Adrenal gland (tissue), 12 donors: ENCODE measurements around the gene FAH. TPM values are rescaled to one million over a fixed set of nuclear protein-coding genes. Genes with fewer than 3 reads are reported as not detected.

ENCODE experiments used
- DNase-seq, 7 donors: peaks; one replicate each; pipeline ENCODE4 v3.0.0-alpha.2; 2019 to 2020
- H3K27ac ChIP-seq, 5 donors: fragments of 200-600 bp; sonication (generic) in 4 of 5; 1 replicate in 3 of 5; 2 replicates in 2 of 5; pipeline versions ENCODE4 v1.5.1 to v1.8.0; 2016 to 2020; ENCODE audit warnings: mild to moderate bottlenecking in 1 of 5
- H3K27me3 ChIP-seq: fragments of 200-600 bp; 2 replicates; pipeline ENCODE4 v1.8.0; 2021
- H3K36me3 ChIP-seq, 2 donors: fragments of 200-600 bp; replicated peaks in 1 of 2; 1 replicate in 1 of 2; 2 replicates in 1 of 2; pipeline versions ENCODE4 v1.5.1 to v1.8.0; 2018 to 2022
- H3K4me1 ChIP-seq, 2 donors: fragments of 200-600 bp; replicated peaks in 1 of 2; 1 replicate in 1 of 2; 2 replicates in 1 of 2; pipeline versions ENCODE4 v1.5.1 to v1.8.0; 2018 to 2021
- H3K4me3 ChIP-seq, 4 donors: fragments of 200-600 bp; sonication (generic) in 3 of 4; one replicate each; pipeline ENCODE4 v1.5.1; 2016 to 2018
- H3K9me3 ChIP-seq, 3 donors: fragments of 200-600 bp; sonication (generic) in 1 of 3; replicated peaks in 1 of 3; 1 replicate in 2 of 3; 2 replicates in 1 of 3; pipeline versions ENCODE4 v1.5.1 to v1.8.0; 2016 to 2021
- CTCF ChIP-seq, 6 experiments: fragments of 450-650 bp in 4 of 6; fragments of 200-600 bp in 2 of 6; sonication (generic) in 1 of 6; IDR thresholded peaks; 1 replicate in 5 of 6; 2 replicates in 1 of 6; pipeline versions ENCODE4 v1.5.1 to v1.8.0; 2016 to 2021; ENCODE audit warnings: antibody characterized with exemption in 6 of 6, mild to moderate bottlenecking in 2 of 6, moderate library complexity in 1 of 6
- POLR2A ChIP-seq, 2 donors: fragments of 450-650 bp; IDR thresholded peaks; one replicate each; pipeline ENCODE4 v1.6.1; 2017; ENCODE audit warnings: antibody characterized with exemption in 2 of 2, mild to moderate bottlenecking in 2 of 2, moderate library complexity in 1 of 2
- WGBS, 4 donors: extraction: QIAGEN DNeasy Blood & Tissue Kit in 2 of 4; methylation state at CpG; one replicate each; pipeline versions ENCODE4 v1.1.5 to v1.1.7; 2013 to 2017; 5-methylcytosine and 5-hydroxymethylcytosine counted together
- intact Hi-C, 2 donors: fragments of 100-400 bp; cut with DNase I; formaldehyde crosslinking; loops; one replicate each; pipeline versions ENCODE4 v1.14.1 to v1.15.0; 2022 to 2023
- polyA plus RNA-seq, 3 donors: library from polyadenylated mRNA; stranded (reverse); fragments of 200-250 nt in 2 of 3; fragments of 350-450 nt in 1 of 3; fragmentation: Illumina TruSeq in 1 of 3; extraction: RNeasy Lipid Tissue Mini Kit (QIAGEN cat#74804) in 1 of 3; gene quantifications; one replicate each; pipeline ENCODE4 v1.2.3, GENCODE V29; 2013 to 2014
- total RNA-seq, 9 donors: library from RNA; depleted of rRNA in 4 of 9; stranded (reverse); fragments of >200 nt in 4 of 9; fragments of 120-200 nt in 1 of 9; fragmentation: NEBNext Ultra II Directional in 1 of 9; extraction: Animal tissue kit (Norgen Biotek cat#: 25700) in 1 of 9; gene quantifications; one replicate each; pipeline versions ENCODE4 v1.1.0 to v1.2.4, GENCODE V29; 2013 to 2023
- donor health status: healthy with polysubstance abuse.
- donor health status: Bipolar disorder and iron deficiency.
- donor health status: DM: yes; HTN: yes; CAD: no.
- donor health status: DM: no; HTN: no; CAD: no.
- donor health status: DM: no; HTN: no; CAD: no.
- donor health status: DM: yes; HTN: yes; CAD: no.

FAH gene
- total and polyA plus RNA-seq, 12 donors: 56.9 to 157 (median 106) TPM

GRCh38 chr15:80211976-80212375 is 59.2 kb downstream of the FAH start:
- 54 to 74% (median 68%) methylated on average over 1 of the region's 1 CpG for WGBS, 4 donors
- Histone ChIP-seq H3K4me3 (no peak overlapping the region), H3K9me3 (no peaks in the 10 kb centered on the region), H3K27ac (no peak overlapping the region), H3K27me3 (no peaks in the 10 kb centered on the region), H3K4me1 (no peaks in the 10 kb centered on the region), H3K36me3 (no peaks in the 10 kb centered on the region)
- intact Hi-C loops: no loop called here
- no peak for TF ChIP-seq POLR2A (IDR thresholded peaks at IDR 0.05)
- TF ChIP-seq CTCF (IDR thresholded peaks at IDR 0.05): no peak
- no peak for DNase-seq

DNA sequence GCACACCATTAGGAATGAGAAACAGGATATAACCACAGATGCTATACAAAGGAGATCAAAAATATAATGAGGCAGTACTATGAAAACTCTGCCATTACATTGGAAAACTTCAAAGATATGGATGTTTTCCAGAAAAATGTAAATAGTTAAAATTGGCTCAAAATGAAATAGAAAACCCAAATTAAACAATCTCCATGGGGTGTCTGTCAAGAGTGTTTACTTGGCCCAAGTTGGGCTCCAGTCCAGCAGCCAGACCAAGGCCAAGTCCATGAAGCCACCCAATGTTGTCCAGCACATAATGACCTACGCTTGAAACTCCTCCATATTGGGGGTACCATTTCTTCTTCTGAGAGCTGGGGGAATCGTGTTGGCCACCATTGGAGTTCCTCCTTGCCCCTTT is 62.1 kb downstream of the FAH start:
- Histone ChIP-seq H3K36me3 (no peaks in the 10 kb centered on the region), H3K27ac (no peak overlapping the region), H3K9me3 (no peaks in the 10 kb centered on the region), H3K4me1 (no peaks in the 10 kb centered on the region), H3K27me3 (no peaks in the 10 kb centered on the region), H3K4me3 (no peak overlapping the region)
- 79 to 95% (median 83%) methylated on average over 2 of the region's 2 CpGs for WGBS, 4 donors
- no peak for DNase-seq
- TF ChIP-seq CTCF (IDR thresholded peaks at IDR 0.05) (no peak), POLR2A (IDR thresholded peaks at IDR 0.05) (no peak)
- intact Hi-C loops: no loop called here

DNA sequence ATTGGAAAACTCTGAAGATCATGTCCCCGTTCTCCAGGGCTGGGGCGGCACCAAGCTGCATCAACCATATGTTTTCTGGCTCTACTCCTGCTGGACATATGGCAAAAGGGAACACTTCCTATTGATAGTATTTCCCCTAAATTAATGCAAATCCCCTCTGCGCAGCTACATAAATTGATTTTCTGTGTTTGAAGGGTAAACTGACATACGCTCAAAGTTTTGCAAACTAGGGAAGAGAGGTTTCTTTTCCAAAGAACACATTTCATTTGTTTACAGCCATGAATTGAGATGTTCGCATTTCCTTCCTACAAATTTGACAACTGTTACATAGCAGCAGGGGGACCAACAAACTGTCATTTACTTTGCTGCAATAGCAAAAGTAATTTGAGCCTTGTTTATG is 63.3 kb downstream of the FAH start:
- H3K4me1 ChIP-seq: no peaks in the 10 kb centered on the region
- H3K9me3 ChIP-seq: no peaks in the 10 kb centered on the region
- intact Hi-C loops: no loop called here
- H3K36me3 ChIP-seq: no peaks in the 10 kb centered on the region
- no peak for DNase-seq
- WGBS, 4 donors: 94 to 97% (median 96%) methylated on average over 5 of the region's 5 CpGs
- no peak overlapping the region for H3K4me3 ChIP-seq
- H3K27ac ChIP-seq: no peak overlapping the region
- H3K27me3 ChIP-seq: no peaks in the 10 kb centered on the region
- no peak for TF ChIP-seq CTCF (IDR thresholded peaks at IDR 0.05)
- TF ChIP-seq POLR2A (IDR thresholded peaks at IDR 0.05): no peak

GRCh38 chr15:80216911-80217310 is 64.1 kb downstream of the FAH start:
- Histone ChIP-seq H3K27ac (no peak overlapping the region), H3K36me3 (no peaks in the 10 kb centered on the region), H3K4me3 (no peak overlapping the region), H3K4me1 (no peaks in the 10 kb centered on the region), H3K9me3 (no peaks in the 10 kb centered on the region), H3K27me3 (no peaks in the 10 kb centered on the region)
- TF ChIP-seq CTCF (IDR thresholded peaks at IDR 0.05) (no peak), POLR2A (IDR thresholded peaks at IDR 0.05) (no peak)
- WGBS, 4 donors: 92 to 100% (median 95%) methylated on average over 1 of the region's 1 CpG
- intact Hi-C loops: no loop called here
- DNase-seq: no peak
